Type B pancreatic cell (in vitro differentiated cells): ENCODE data around the gene EFCC1. TPM values are rescaled to one million over a fixed set of nuclear protein-coding genes. Genes with fewer than 3 reads are reported as not detected.
A peak's percentile ranks its signal among the peaks of the same experiment; 100 is the strongest.

ENCODE experiments used
- DNase-seq: peaks from one replicate; pipeline ENCODE4 v3.0.0; 2021; ENCODE audit warnings: mixed read lengths; ENCODE audit not compliant: unreplicated experiment; ENCODE audit errors: extremely low spot score
- H3K27ac Mint-ChIP-seq: 2 replicates; pipeline ENCODE4 v1.8.0; 2021; ENCODE audit warnings: mild to moderate bottlenecking, mixed read lengths
- H3K27me3 Mint-ChIP-seq: 2 replicates; pipeline ENCODE4 v1.8.0; 2021; ENCODE audit warnings: mixed read lengths
- H3K36me3 Mint-ChIP-seq: 2 replicates; pipeline ENCODE4 v1.8.0; 2021; ENCODE audit warnings: mixed read lengths
- H3K4me1 Mint-ChIP-seq: one replicate; pipeline ENCODE4 v1.8.0; 2021; ENCODE audit warnings: mixed read lengths; ENCODE audit not compliant: unreplicated experiment
- H3K4me3 Mint-ChIP-seq: 2 replicates; pipeline ENCODE4 v1.8.0; 2021; ENCODE audit warnings: mild to moderate bottlenecking, mixed read lengths
- H3K9me3 Mint-ChIP-seq: 2 replicates; pipeline ENCODE4 v1.8.0; 2021; ENCODE audit warnings: mixed read lengths
- total RNA-seq: library from RNA; stranded (reverse); gene quantifications from 2 replicates; pipeline ENCODE4 v1.2.1, GENCODE V29; 2021; ENCODE audit warnings: low replicate concordance
- TF ChIP-seq, protein P1 (sequence below): fragments of 200-600 bp; sonication (generic); conservative IDR thresholded peaks from 2 replicates; pipeline ENCODE4 v1.5.0; 2021; ENCODE audit warnings: antibody characterized with exemption, mild to moderate bottlenecking

EFCC1 gene
- total RNA-seq, 1 donor from 2014 or later, result 2.2 TPM

DNA sequence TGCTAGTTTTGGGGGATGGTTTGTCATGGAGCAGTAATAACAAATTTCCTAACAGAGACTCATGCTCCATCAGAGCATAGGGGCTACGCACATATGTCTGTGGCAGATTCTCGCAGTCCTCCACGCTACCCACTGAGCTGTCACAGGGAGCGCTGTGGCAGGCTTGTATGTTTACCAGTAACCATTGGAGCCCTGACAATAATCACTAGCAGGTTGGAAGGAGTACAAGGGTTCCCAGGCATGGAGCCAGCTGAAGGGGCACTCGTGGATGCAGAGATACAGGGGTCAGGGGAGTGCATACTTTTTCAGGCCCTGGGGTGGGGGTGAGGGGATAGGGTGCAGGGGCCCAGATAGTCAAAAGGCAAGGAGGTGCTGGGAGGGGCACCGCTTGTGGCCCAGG, 51.6 kb downstream of the EFCC1 start:
- H3K4me3 Mint-ChIP-seq, result no peak overlapping the region
- H3K27me3 Mint-ChIP-seq, result peaks cover 6% of the 10 kb centered on the region
- no peaks in the 10 kb centered on the region for H3K36me3 Mint-ChIP-seq
- peaks cover 7% of the 10 kb centered on the region for H3K9me3 Mint-ChIP-seq
- peaks cover 16% of the 10 kb centered on the region for H3K4me1 Mint-ChIP-seq
- DNase-seq, result no peak
- H3K27ac Mint-ChIP-seq, result no peak overlapping the region
- TF ChIP-seq, protein P1, sequence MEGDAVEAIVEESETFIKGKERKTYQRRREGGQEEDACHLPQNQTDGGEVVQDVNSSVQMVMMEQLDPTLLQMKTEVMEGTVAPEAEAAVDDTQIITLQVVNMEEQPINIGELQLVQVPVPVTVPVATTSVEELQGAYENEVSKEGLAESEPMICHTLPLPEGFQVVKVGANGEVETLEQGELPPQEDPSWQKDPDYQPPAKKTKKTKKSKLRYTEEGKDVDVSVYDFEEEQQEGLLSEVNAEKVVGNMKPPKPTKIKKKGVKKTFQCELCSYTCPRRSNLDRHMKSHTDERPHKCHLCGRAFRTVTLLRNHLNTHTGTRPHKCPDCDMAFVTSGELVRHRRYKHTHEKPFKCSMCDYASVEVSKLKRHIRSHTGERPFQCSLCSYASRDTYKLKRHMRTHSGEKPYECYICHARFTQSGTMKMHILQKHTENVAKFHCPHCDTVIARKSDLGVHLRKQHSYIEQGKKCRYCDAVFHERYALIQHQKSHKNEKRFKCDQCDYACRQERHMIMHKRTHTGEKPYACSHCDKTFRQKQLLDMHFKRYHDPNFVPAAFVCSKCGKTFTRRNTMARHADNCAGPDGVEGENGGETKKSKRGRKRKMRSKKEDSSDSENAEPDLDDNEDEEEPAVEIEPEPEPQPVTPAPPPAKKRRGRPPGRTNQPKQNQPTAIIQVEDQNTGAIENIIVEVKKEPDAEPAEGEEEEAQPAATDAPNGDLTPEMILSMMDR, result no peak

DNA sequence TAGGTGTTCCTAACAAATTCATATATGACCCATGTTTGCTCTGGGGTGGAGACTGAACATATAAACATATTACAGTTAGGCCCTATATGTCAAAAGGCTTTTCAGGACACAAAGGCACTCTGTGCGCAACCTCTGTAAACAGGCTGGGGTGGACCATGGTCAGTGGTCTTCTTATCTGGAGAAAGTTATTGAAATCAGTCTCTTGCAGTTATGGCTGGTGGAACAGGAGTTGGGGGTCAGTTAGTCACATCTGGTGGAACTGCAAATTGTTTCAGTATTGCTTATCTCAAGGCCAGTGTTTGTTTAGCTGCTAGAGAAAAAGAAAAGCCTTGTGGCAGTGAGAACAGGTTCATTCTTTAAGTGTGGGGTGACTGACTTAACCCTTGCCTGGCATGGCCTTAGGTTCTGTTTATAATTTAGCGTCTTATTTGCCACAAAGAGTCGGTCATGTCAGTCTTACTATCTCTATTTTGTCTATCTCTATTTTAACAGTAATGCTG, 53.6 kb downstream of the EFCC1 start:
- H3K4me1 Mint-ChIP-seq, result peaks cover 20% of the 10 kb centered on the region
- no peaks in the 10 kb centered on the region for H3K27me3 Mint-ChIP-seq

DNA sequence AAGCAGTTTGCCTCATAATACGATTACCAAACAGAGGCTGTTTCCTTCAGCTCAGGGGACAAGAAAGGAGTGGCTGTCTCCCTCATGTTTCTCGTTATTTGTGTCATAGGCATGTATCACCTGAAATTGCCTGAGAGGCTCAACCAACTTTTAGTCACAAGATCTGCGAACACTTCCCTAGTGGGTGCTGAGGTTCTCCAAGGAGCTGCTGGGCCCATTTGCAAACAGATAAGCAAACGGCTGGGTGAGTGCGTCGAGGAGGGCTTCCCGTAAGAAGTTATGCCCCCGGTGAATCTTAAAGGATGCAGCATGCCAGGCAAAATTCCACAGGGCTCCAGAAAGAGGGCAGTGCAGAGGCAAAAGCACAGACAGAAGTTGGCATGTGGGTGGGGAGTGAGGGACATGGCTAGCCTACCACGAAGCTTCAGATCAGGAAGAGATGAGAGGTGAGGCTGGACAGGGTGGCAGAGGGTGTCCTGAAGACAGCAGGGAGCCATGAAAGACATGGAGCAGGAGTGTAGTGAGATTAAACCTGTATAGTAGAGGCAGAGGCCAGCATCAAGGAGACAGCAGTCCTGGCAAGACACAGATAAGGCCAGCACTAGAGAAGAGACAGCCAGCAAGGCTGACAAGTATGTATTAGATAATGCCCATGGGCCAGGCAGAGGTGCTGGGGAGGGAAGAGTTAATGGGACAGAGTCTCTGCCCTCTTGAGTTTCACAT, 55.5 kb downstream of the EFCC1 start:
- Mint-ChIP-seq H3K4me3 (no peak overlapping the region), H3K27me3 (no peaks in the 10 kb centered on the region), H3K27ac (no peak overlapping the region), H3K4me1 (peaks cover 20% of the 10 kb centered on the region), H3K9me3 (no peaks in the 10 kb centered on the region), H3K36me3 (no peaks in the 10 kb centered on the region)
- TF ChIP-seq, protein P1, result no peak
- DNase-seq, result no peak

More for the DNA sequence above, 53.6 kb downstream of the EFCC1 start:
- Mint-ChIP-seq H3K4me3 (no peak overlapping the region), H3K9me3 (no peaks in the 10 kb centered on the region), H3K36me3 (no peaks in the 10 kb centered on the region), H3K27ac (peak overlapping the region; percentile 72)
- TF ChIP-seq, protein P1, result no peak
- no peak for DNase-seq

DNA sequence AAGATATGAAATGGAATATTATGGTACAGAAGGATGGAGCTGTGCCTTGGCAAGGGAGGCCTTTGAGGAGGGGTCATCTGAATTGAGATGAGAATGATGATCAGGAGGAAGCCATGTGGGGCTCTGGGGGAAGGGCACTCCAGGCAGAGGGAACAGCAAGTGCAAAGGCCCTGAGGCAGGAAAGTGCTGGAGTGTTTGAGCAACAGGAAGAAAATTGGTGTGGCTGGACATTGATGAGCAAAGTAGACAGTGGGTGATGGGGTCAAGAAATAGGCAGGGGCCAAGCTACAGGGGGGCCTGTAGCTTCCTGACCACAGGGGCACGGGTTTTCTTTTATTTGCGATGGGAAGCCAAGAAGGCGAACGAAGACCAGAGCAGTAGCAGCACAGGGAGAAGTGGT, 56.1 kb downstream of the EFCC1 start:
- Mint-ChIP-seq H3K36me3 (no peaks in the 10 kb centered on the region), H3K27ac (no peak overlapping the region), H3K4me1 (peaks cover 20% of the 10 kb centered on the region), H3K9me3 (no peaks in the 10 kb centered on the region), H3K27me3 (no peaks in the 10 kb centered on the region), H3K4me3 (no peak overlapping the region)
- TF ChIP-seq, protein P1, result no peak
- DNase-seq, result no peak

DNA sequence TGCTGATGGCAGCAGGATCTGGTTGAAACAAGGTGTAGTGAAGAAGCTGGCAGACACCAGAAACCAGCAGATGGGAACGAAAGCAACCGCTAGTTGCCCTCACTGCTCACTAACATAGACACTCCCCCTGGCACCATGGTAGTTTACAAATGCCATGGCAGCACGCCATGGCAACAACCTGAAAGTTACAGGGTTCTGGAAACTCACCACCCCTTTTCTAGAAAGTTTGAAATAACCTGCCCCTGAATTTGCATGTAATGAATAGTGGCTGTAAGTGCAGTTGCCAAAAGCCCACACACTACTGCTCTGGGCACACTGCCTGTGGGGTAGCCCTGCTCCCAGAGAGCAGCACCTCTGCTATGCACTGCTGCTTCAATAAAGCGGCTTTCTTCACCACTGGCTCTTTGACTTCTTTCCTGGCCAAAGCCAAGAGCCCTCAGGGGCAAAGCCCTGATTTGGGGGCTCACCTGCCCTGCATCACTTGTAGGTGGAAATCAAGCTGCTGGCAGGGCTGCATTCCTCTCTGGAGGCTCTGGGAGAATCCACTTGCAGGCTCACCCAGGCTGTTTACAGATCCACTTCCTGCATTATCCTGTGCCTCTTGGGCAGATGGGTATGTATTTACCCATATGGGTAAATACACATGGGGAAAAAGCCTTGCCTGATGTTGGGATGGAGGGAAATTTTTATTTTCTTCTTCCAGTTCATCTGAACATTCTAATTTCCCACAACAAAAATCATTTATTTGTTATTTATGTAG, 57.5 kb downstream of the EFCC1 start:
- H3K36me3 Mint-ChIP-seq, result no peaks in the 10 kb centered on the region
- H3K27me3 Mint-ChIP-seq, result no peaks in the 10 kb centered on the region
- no peaks in the 10 kb centered on the region for H3K9me3 Mint-ChIP-seq
- DNase-seq, result no peak
- H3K4me3 Mint-ChIP-seq, result no peak overlapping the region
- H3K4me1 Mint-ChIP-seq, result peaks cover 20% of the 10 kb centered on the region
- TF ChIP-seq, protein P1, result no peak
- no peak overlapping the region for H3K27ac Mint-ChIP-seq
